BJ (cell line): ENCODE results near the gene AHRR. TPM values are rescaled to one million over a fixed set of nuclear protein-coding genes. Genes with fewer than 3 reads are reported as not detected.

Source experiments
- CTCF ChIA-PET: fragments of 350-600 bp; formaldehyde crosslinking; extraction: SDS; loops from one replicate; lab custom pipeline; 2021; ENCODE audit warnings: antibody characterized with exemption, inconsistent platforms; lab: Yijun Ruan, JAX
- POLR2A ChIA-PET: fragments of 300-600 bp; sonication (Branson Sonifier 250); formaldehyde crosslinking; extraction: SDS; loops from one replicate; lab custom pipeline; 2021; ENCODE audit warnings: antibody characterized with exemption; lab: Charles Lee
- DNase-seq: peaks from one replicate; pipeline ENCODE4 v3.0.0-alpha.2; 2011; ENCODE audit warnings: low read depth
- H3K27me3 ChIP-seq: 2 replicates; pipeline ENCODE4 v1.6.0; 2011; ENCODE audit warnings: low read length; ENCODE audit not compliant: control insufficient read depth, insufficient read depth
- H3K36me3 ChIP-seq: 2 replicates; pipeline ENCODE4 v1.5.1; 2011; ENCODE audit warnings: low read length; ENCODE audit not compliant: control insufficient read depth, insufficient read depth
- H3K4me3 ChIP-seq: 2 replicates; pipeline ENCODE4 v1.5.1; 2011; ENCODE audit warnings: low read depth, mild to moderate bottlenecking, control low read depth, low read length
- CTCF ChIP-seq: IDR thresholded peaks from 2 replicates; pipeline ENCODE4 v1.5.1; 2011; ENCODE audit warnings: low read depth, mild to moderate bottlenecking, control low read depth, inconsistent platforms, low read length, moderate library complexity; ENCODE audit not compliant: insufficient read depth
- polyA plus RNA-seq: library from polyadenylated mRNA; depleted of rRNA; stranded (reverse); fragments of >200 nt; gene quantifications from 2 replicates; pipeline ENCODE4 v1.2.3, GENCODE V29; 2011

Gene AHRR
- polyA plus RNA-seq, 1 experiment = 36.4 TPM

- CTCF ChIA-PET = interaction anchor here (1.4 to 5.3 kb wide), 6 partner anchors 8 to 115 kb away, joined by 5 to 60 read pairs (median 13); partner anchors contain the start of gene AHRR
- Histone ChIP-seq H3K4me3 (no peak overlapping the region), H3K27me3 (no peaks in the 10 kb centered on the region), H3K36me3 (peaks cover 33% of the 10 kb centered on the region)
- no peak for TF ChIP-seq CTCF
- POLR2A ChIA-PET = no interaction called here
- DNase-seq = no peak
These were observed 110.8 kb downstream of the AHRR start for GRCh38 chr5:432201-432927.

- H3K27me3 ChIP-seq = no peaks in the 10 kb centered on the region
- no peak overlapping the region for H3K4me3 ChIP-seq
- no peak for DNase-seq
- ChIA-PET CTCF (interaction anchor here (1.7 to 5.3 kb wide), 6 partner anchors 9 to 116 kb away, joined by 5 to 60 read pairs (median 18); no protein-coding TSS in a partner anchor), POLR2A (no interaction called here)
- H3K36me3 ChIP-seq = peaks cover 30% of the 10 kb centered on the region
- TF ChIP-seq CTCF = no peak
These were observed 111.6 kb downstream of the AHRR start for GRCh38 chr5:432928-433791.

GRCh38 chr5:433836-434235 is 112.3 kb downstream of the AHRR start:
- ChIA-PET CTCF (interaction anchor here (1.7 to 4.3 kb wide), 4 partner anchors 9 to 117 kb away, joined by 5 to 24 read pairs (median 10); no protein-coding TSS in a partner anchor), POLR2A (no interaction called here)
- DNase-seq = no peak
- Histone ChIP-seq H3K27me3 (no peaks in the 10 kb centered on the region), H3K4me3 (no peak overlapping the region), H3K36me3 (peaks cover 26% of the 10 kb centered on the region)
- TF ChIP-seq CTCF = no peak

- POLR2A ChIA-PET = no interaction called here
- no peak for DNase-seq
- Histone ChIP-seq H3K36me3 (peaks cover 22% of the 10 kb centered on the region), H3K27me3 (no peaks in the 10 kb centered on the region), H3K4me3 (no peak overlapping the region)
- CTCF ChIA-PET = interaction anchor here (1.7 to 4.3 kb wide), 2 partner anchors 12 to 118 kb away, joined by 12 to 24 read pairs; no protein-coding TSS in a partner anchor
- TF ChIP-seq CTCF = no peak
These were observed 113.1 kb downstream of the AHRR start for GRCh38 chr5:434443-435146.
